Epidermal melanocyte (primary cell): Measurements from ENCODE around the gene TAF6.

Experiments used
- DNase-seq: peaks from one replicate; pipeline ENCODE4 v3.0.0; 2011; ENCODE audit warnings: low spot score; ENCODE audit not compliant: insufficient read length

The TAF6 gene

GRCh38 chr7:100074841-100075240 lies 44.3 kb downstream of the TAF6 start:
- no peak for DNase-seq

GRCh38 chr7:100072462-100072861 lies 46.7 kb downstream of the TAF6 start:
- DNase-seq, result no peak

- no peak for DNase-seq
Observed at GRCh38 chr7:100071018-100071723, 48.0 kb downstream of the TAF6 start.

GRCh38 chr7:100069991-100070390 lies 49.2 kb downstream of the TAF6 start:
- DNase-seq, result no peak

- DNase-seq, result no peak
Observed at GRCh38 chr7:100066953-100067352, 52.2 kb downstream of the TAF6 start.

- DNase-seq, result no peak
Observed at GRCh38 chr7:100065452-100066186, 53.5 kb downstream of the TAF6 start.

GRCh38 chr7:100064162-100064561 lies 55.0 kb downstream of the TAF6 start:
- no peak for DNase-seq

- DNase-seq, result no peak
Observed at GRCh38 chr7:100063376-100063775, 55.8 kb downstream of the TAF6 start.

- no peak for DNase-seq
Observed at GRCh38 chr7:100061518-100062193, 57.5 kb downstream of the TAF6 start.

- no peak for DNase-seq
Observed at GRCh38 chr7:100059251-100059739, 59.9 kb downstream of the TAF6 start.
